NCI-H1092 treated with DMSO at 0.1 percent for 48 hours (cell line): Measurements from ENCODE around the gene NAGLU.

Source experiments
- DNase-seq: peaks from one replicate; lab custom pipeline; 2025; lab: John Stamatoyannopoulos, UW

The NAGLU gene

DNA sequence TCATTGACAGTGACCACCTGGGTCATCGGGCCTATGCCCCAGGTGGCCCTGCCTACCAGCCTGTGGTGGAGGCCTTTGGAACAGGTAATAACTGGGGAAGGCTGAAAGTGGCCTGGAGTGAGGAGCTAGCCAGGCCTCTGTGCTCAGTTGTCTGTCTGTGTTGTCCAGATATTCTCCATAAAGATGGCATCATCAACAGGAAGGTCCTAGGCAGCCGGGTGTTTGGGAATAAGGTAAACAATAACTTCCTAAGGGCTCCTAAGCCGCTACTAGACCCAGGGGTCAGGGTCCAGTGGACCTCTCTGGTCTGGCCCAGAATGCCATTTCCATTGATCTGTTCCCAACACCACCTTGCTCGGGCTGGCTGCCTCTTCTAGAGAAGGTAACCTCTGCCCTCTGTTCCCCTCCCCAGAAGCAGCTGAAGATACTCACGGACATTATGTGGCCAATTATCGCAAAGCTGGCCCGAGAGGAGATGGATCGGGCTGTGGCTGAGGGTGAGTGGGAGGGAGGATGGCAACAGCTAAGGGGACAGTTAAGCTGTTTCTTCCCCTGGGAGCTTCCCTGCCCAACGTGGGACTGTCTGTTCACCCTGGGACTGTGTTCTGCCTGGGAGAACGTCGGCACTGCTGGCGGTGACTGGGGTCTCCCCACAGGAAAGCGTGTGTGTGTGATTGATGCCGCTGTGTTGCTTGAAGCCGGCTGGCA, 28.9 kb downstream of the NAGLU start:
- no peak for DNase-seq

DNA sequence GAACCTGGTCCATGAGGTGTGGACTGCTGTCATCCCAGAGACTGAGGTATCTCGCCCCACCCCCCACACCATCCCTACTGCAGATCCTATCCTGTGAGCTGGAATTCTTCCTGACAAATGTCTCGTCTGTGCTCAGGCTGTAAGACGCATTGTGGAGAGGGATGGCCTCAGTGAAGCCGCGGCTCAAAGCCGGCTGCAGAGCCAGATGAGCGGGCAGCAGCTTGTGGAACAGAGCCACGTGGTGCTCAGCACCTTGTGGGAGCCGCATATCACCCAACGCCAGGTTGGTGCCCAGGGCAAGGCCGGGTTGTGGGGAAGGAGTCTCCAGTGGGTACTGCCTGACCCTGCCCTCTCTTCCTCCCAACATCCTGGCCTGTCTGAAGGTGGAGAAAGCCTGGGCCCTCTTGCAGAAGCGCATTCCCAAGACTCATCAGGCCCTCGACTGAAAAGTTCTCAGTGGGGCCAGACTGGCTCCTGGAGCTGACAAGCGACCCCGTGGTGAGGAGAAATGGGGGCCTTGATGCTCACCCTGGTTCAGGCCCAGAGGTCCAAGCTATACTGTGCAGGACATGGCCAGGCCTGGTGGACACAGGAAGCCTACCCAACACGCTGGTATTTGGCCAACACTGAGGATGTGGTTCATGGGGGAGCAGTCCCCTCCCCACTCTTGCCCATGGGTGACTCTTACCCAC, 29.6 kb downstream of the NAGLU start:
- no peak for DNase-seq

GRCh38 chr17:42566215-42566882, 30.3 kb downstream of the NAGLU start:
- DNase-seq = no peak

- DNase-seq = peak; percentile 94
Observed at GRCh38 chr17:42566883-42567573, 31.0 kb downstream of the NAGLU start, which contains the start of gene MLX. Gene MLX, plus strand, starts transcription at chr17:42567100. Its CDS starts 25 bp downstream, at chr17:42567125.

GRCh38 chr17:42568341-42569111, 32.5 kb downstream of the NAGLU start:
- DNase-seq = no peak

- DNase-seq = no peak
Observed at GRCh38 chr17:42571435-42572225, 35.6 kb downstream of the NAGLU start.

DNA sequence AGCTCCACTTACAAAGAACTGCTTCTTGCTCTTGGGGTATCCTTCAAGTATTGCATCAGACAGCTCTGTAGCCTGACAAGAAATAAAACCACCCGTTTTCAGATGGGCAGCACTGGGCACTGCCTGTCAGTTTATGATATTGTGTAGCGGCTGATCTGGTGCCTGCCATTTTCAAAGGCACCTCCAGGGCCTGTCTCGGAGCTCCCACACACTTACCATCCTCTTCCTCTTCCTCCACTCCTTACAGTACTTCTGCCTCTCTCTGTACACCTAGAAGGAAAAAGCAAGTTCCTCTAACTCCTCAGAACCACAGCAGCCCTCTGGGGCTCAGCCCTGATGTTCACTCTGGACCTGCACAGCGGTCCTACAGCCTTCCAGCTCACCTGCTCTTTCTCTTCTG, 37.1 kb downstream of the NAGLU start:
- no peak for DNase-seq

DNA sequence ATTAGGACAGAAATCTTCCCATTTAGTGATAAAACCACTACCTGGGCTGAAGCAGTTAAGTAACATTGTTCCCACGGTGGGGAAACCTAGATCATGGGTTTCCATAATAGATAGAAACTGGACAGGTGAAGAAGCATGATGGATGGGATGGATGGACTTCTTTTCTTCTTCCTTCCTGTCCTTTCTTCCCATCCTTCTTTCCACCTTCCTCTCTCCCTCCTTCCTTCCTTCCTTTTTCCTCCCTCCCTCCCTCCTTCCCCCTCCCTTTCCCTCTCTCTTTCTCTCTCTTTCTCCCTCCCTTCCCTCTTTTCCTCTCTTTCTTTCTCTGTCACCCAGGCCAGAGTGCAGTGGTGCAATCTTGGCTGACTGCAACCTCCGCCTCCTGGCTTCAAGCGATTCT, 38.4 kb downstream of the NAGLU start:
- DNase-seq = no peak

- DNase-seq = no peak
Observed at GRCh38 chr17:42577140-42577531, 41.1 kb downstream of the NAGLU start.

- DNase-seq = peak; percentile 93
Observed at GRCh38 chr17:42577532-42578281, 41.7 kb downstream of the NAGLU start, which contains the start of gene PSMC3IP. Gene PSMC3IP, minus strand, starts transcription at chr17:42577729. Its CDS starts 43 bp downstream, at chr17:42577686.

DNA sequence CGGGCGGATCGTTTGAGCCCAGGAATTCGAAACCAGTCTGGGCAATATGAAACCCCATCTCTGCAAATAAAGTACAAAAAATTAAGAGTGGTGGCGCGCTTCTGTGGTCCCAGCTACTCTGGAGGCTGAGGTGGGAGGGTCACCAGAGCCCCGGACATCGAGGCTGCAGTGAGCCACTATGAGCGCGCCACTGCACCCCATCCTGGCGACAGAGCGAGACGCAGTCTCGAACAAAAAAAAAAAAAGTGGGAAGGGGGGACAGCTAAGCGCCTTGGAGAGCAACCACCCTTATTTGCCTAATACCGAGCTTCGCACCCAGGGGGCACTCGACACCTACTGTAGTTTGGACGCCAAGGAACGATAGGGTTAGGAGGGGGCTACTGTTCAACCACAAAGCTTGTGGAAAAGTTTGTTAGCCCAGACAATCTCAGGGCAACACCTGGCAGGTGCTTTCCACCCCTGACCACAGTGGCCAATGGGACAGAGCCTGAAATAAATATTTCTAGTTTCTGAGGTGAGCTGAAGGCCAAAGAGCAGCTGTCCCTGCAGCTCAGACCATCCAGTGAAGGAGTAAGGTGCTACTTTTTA, 42.3 kb downstream of the NAGLU start:
- DNase-seq = peak; percentile 77

DNA sequence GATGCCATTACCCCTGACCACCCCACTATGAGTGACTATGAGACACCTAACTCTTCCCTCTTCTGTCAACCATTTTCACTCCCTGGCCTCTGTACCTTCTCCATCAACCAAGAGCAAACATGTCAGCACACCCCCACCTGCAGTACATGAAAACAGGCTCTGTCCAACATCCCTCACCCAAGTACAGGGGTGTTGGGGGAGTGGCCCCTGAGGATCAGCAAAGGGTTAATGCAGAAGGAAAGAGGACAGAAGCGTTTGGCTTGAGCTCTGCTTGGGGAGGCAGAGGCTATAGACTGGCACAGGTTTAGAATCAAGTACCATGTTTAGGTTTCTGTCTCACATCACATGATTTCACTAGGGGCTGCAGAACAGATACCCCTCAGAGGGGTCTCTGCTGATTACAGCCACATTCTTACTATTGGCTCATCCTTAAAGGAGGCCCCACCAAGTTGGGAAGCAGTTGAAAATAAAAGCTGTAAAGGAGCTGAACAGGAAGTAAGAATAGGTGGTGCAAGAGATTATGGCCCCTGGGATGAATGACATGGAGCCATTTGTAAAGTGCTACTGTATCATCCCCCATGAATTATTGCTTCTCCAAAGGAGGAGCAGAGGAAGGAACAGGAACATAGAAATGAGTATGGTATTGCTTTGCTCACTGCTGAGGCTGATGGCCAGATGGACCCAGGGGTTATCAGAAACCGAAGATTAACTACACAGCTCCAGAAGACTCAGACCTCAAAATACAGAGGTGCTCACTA, 43.9 kb downstream of the NAGLU start:
- DNase-seq = no peak

- DNase-seq = no peak
Observed at GRCh38 chr17:42581744-42582270, 45.8 kb downstream of the NAGLU start.

DNA sequence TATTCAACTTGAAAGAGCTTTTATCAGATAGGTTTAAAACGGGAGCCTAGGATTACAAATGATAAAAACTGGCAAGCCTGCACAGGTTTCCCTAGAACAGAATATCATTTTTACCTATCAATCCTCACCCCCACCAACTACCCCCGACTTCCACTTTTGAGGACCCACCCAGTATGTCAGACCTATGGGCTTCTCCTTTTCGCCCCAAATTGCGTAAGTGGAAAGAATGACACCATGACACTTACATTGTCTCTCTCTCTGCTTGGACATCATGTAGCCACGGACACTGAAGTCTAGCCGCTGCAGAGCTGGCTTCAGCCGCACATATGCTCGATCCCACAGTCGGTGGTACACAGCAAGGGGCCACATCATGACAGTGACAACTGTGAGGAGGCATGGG, 48.8 kb downstream of the NAGLU start:
- no peak for DNase-seq

- no peak for DNase-seq
Observed at GRCh38 chr17:42585353-42585752, 49.3 kb downstream of the NAGLU start.

DNA sequence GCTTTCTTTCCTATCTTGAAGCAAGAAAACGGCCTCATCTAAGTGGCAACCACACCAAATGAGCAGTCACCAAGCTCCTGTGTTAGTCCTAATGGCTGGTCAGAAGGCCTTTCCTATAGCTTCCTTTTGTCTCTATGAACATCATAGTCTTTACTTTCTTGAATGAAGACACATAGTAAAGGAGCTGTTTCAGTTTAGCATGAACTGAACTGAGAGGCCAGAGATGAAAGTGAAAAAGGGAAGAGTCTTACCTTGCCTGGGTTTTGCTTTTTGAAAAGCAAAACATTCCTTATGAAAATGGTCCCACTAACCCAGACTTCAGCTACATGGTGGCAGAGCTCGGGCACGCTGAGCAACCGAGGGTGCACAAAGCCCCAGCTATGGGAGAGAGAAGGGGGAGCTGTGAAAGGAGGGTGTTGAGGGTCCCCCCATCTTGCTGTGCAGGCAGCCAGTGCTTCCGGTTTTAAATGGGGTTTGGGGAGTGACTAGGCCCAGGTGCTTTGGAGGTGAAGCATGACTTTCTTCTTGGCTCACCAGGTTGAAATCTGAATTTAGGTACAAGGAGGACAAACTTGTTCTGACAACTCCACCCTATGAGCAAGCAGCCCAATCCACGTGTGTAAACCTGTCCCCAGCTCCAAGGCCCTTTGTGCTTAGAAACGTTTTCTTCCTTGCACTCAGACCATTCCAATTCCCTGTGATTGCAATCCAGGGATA, 50.6 kb downstream of the NAGLU start:
- no peak for DNase-seq

DNA sequence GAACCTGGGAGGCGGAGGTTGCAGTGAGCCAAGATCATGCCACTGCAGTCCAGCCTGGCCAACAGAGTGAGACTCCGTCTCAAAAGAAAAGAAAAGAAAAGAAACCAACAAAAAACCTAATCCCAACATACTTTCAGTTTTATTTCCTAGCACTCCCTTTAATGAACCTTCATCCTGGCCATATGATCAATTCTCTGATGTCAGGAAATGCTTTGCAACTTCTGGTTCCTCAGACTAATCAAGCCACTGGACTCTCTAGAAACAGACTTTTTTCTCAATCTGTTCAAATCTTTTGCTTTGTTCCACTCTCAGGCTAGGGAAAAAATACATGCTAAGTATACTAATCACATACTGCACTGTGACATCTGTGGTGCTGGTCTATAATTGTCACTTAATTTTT, 54.8 kb downstream of the NAGLU start:
- DNase-seq = no peak

DNA sequence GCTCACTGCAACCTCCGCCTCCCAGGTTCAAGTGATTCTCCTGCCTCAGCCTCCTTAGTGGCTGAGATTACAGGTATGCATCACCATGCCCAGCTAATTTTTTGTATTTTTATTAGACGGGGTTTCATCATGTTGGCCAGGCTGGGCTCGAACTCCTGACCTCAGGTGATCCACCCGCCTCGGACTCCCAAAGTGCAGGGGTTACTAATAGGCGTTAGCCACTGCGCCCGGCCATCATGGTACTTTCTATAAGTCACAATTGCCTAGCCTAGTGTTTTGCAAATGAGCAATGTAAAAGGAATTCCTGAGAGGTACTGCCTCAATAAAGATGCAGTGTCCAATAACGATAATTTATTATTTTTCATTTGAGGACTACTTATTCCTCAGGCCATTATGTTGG, 55.4 kb downstream of the NAGLU start:
- no peak for DNase-seq
